HCT116 (cell line): ENCODE results near the gene SPTBN1. TPM values are rescaled to one million over a fixed set of nuclear protein-coding genes. Genes with fewer than 3 reads are reported as not detected.

ENCODE experiments used
- ATAC-seq: fragments of 200-7000 bp; cut with Tn5 transposase; 2 replicates; pipeline ENCODE4 v1.9.1; 2020; ENCODE audit warnings: mild to moderate bottlenecking, moderate library complexity
- BruUV-seq: library from RNA; stranded (reverse); fragments of 400-500 nt; replicated peaks from 2 replicates; lab custom pipeline; 2021; lab: Mats Ljungman, UMichigan
- CTCF ChIA-PET: fragments of 300-600 bp; sonication (Branson Sonifier 250); formaldehyde crosslinking; loops from one replicate; lab custom pipeline; 2021; ENCODE audit warnings: antibody characterized with exemption; lab: Charles Lee
- POLR2A ChIA-PET: fragments of 300-600, 350-600 bp; sonication (Branson Sonifier 250); formaldehyde crosslinking; loops from one replicate; lab custom pipeline; 2021; ENCODE audit warnings: antibody characterized with exemption; lab: Charles Lee
- RAD21 ChIA-PET, 2 experiments: fragments of 300-600 bp; sonication (Branson Sonifier 250); formaldehyde crosslinking; loops; one replicate each; lab custom pipeline; 2023; ENCODE audit warnings: low total read pairs in 2 of 2; ENCODE audit not compliant: uncharacterized antibody in 2 of 2, unreplicated experiment in 2 of 2, low non-redundant PET in 1 of 2; lab: Charles Lee
- DNase-seq: peaks from one replicate; pipeline ENCODE4 v3.0.0-alpha.2; 2010; ENCODE audit warnings: low read depth, low spot score
- H2AFZ ChIP-seq: fragments of 200-600 bp; shearing (Covaris generic), sonication (generic); 2 replicates; pipeline ENCODE4 v1.6.1; 2017; ENCODE audit warnings: low read depth, mixed run types, mixed read lengths, antibody characterized with exemption, low read length; ENCODE audit not compliant: poor library complexity, severe bottlenecking
- H3K27ac ChIP-seq: 2 replicates; pipeline ENCODE4 v1.5.1; 2012; ENCODE audit warnings: low read depth, low read length
- H3K27me3 ChIP-seq: fragments of 200-600 bp; sonication (generic); 2 replicates; pipeline ENCODE4 v1.6.1; 2016; ENCODE audit warnings: mixed run types, low read length, mixed read lengths; ENCODE audit not compliant: insufficient read depth
- H3K36me3 ChIP-seq, 2 experiments: fragments of 200-500 bp in 1 of 2; fragments of 200-600 bp in 1 of 2; sonication (Bioruptor generic) in 1 of 2; sonication (generic) in 1 of 2; 2 replicates each; pipeline versions ENCODE4 v1.5.1 to v1.6.1; 2014 to 2016; ENCODE audit warnings: low read length in 2 of 2, inconsistent platforms in 1 of 2, mixed read lengths in 1 of 2, mixed run types in 1 of 2; ENCODE audit not compliant: insufficient read depth in 2 of 2, control insufficient read depth in 1 of 2
- H3K4me1 ChIP-seq, 2 experiments: fragments of 200-600 bp in 1 of 2; sonication (generic) in 1 of 2; 2 replicates each; pipeline versions ENCODE4 v1.5.1 to v1.6.1; 2012 to 2017; ENCODE audit warnings: low read length in 2 of 2, inconsistent platforms in 1 of 2, mild to moderate bottlenecking in 1 of 2, mixed read lengths in 1 of 2, mixed run types in 1 of 2, moderate library complexity in 1 of 2; ENCODE audit not compliant: insufficient read depth in 2 of 2, control insufficient read depth in 1 of 2
- H3K4me2 ChIP-seq: fragments of 200-600 bp; sonication (generic); 2 replicates; pipeline ENCODE4 v1.6.1; 2017; ENCODE audit warnings: mixed run types, low read length, mixed read lengths
- H3K4me3 ChIP-seq, 2 experiments: fragments of 200-600 bp in 1 of 2; sonication (generic) in 1 of 2; replicated peaks in 1 of 2; 2 replicates each; pipeline ENCODE4 v1.5.1; 2011 to 2016; ENCODE audit warnings: low read length in 2 of 2, control low read depth in 1 of 2, low read depth in 1 of 2, mild to moderate bottlenecking in 1 of 2, mixed read lengths in 1 of 2, mixed run types in 1 of 2
- H3K79me2 ChIP-seq: fragments of 200-600 bp; sonication (generic); 2 replicates; pipeline ENCODE4 v1.6.1; 2017; ENCODE audit warnings: mild to moderate bottlenecking, mixed run types, low read length, moderate library complexity, mixed read lengths; ENCODE audit not compliant: insufficient read depth
- H3K9ac ChIP-seq: fragments of 200-600 bp; sonication (generic); 2 replicates; pipeline ENCODE4 v1.6.1; 2016; ENCODE audit warnings: low read length, mixed read lengths
- H3K9me2 ChIP-seq: fragments of 200-600 bp; sonication (generic), shearing (Covaris generic); 2 replicates; pipeline ENCODE4 v1.6.1; 2017; ENCODE audit warnings: mixed run types, mild to moderate bottlenecking, moderate library complexity; ENCODE audit not compliant: insufficient read depth
- H3K9me3 ChIP-seq, 2 experiments: fragments of 200-500 bp in 1 of 2; fragments of 200-600 bp in 1 of 2; sonication (Bioruptor generic) in 1 of 2; sonication (generic) in 1 of 2; 2 replicates each; pipeline ENCODE4 v1.6.1; 2014 to 2017; ENCODE audit warnings: low read length in 2 of 2, mixed read lengths in 2 of 2, inconsistent platforms in 1 of 2, low read depth in 1 of 2, mild to moderate bottlenecking in 1 of 2, mixed run types in 1 of 2, moderate library complexity in 1 of 2; ENCODE audit not compliant: control insufficient read depth in 1 of 2, insufficient read depth in 1 of 2
- H4K20me1 ChIP-seq: fragments of 200-600 bp; sonication (generic), shearing (Covaris generic); 2 replicates; pipeline ENCODE4 v1.6.1; 2017; ENCODE audit warnings: mixed run types, mild to moderate bottlenecking, moderate library complexity; ENCODE audit not compliant: insufficient read depth
- ATF3 ChIP-seq: IDR thresholded peaks from 2 replicates; pipeline ENCODE4 v1.6.1; 2012
- CEBPB ChIP-seq: IDR thresholded peaks from 2 replicates; pipeline ENCODE4 v1.6.1; 2012; ENCODE audit warnings: low read depth
- CTCF ChIP-seq, 3 experiments: fragments of 200-600 bp in 1 of 3; sonication (generic) in 1 of 3; IDR thresholded peaks in 2 of 3; conservative IDR thresholded peaks in 1 of 3; 2 replicates each; pipeline ENCODE4 v1.5.1; 2012 to 2017; ENCODE audit warnings: low read depth in 2 of 3, low read length in 2 of 3, antibody characterized with exemption in 1 of 3, borderline replicate concordance in 1 of 3, control low read depth in 1 of 3, mild to moderate bottlenecking in 1 of 3, mixed read lengths in 1 of 3, mixed run types in 1 of 3, moderate library complexity in 1 of 3; ENCODE audit not compliant: insufficient read depth in 1 of 3
- ELF1 ChIP-seq: IDR thresholded peaks from 2 replicates; pipeline ENCODE4 v1.6.1; 2012; ENCODE audit warnings: low read depth, borderline replicate concordance
- EZH2 ChIP-seq: fragments of 200-600 bp; sonication (generic); IDR thresholded peaks from 2 replicates; pipeline ENCODE4 v1.6.1; 2017; ENCODE audit warnings: antibody characterized with exemption, mixed run types
- FOSL1 ChIP-seq: IDR thresholded peaks from 2 replicates; pipeline ENCODE4 v1.6.1; 2012; ENCODE audit warnings: low read depth
- POLR2A ChIP-seq: IDR thresholded peaks from 2 replicates; pipeline ENCODE4 v1.7.0; 2011; ENCODE audit warnings: borderline replicate concordance; ENCODE audit not compliant: insufficient read depth, insufficient read length; ENCODE audit errors: extremely low read depth
- POLR2AphosphoS5 ChIP-seq: IDR thresholded peaks from 2 replicates; pipeline ENCODE4 v1.6.1; 2011; ENCODE audit warnings: mild to moderate bottlenecking, low read depth, low read length, moderate library complexity
- RAD21 ChIP-seq: IDR thresholded peaks from 2 replicates; pipeline ENCODE4 v1.6.1; 2012; ENCODE audit warnings: low read depth, mild to moderate bottlenecking
- REST ChIP-seq: IDR thresholded peaks from 2 replicates; pipeline ENCODE4 v1.6.1; 2012; ENCODE audit warnings: low read depth
- SP1 ChIP-seq: IDR thresholded peaks from 2 replicates; pipeline ENCODE4 v1.6.1; 2012; ENCODE audit warnings: low read depth
- SRF ChIP-seq: IDR thresholded peaks from 2 replicates; pipeline ENCODE4 v1.6.1; 2012; ENCODE audit warnings: low read depth
- TCF7L2 ChIP-seq: IDR thresholded peaks from 2 replicates; pipeline ENCODE4 v1.7.0; 2011; ENCODE audit warnings: borderline replicate concordance, inconsistent platforms; ENCODE audit not compliant: insufficient read depth, insufficient read length; ENCODE audit errors: extremely low read depth
- YY1 ChIP-seq: IDR thresholded peaks from 2 replicates; pipeline ENCODE4 v1.6.1; 2011; ENCODE audit warnings: low read length, low read depth, moderate library complexity, mild to moderate bottlenecking; ENCODE audit not compliant: insufficient replicate concordance; ENCODE audit errors: extremely low read depth
- ZBTB33 ChIP-seq: IDR thresholded peaks from 2 replicates; pipeline ENCODE4 v1.6.1; 2011; ENCODE audit warnings: mild to moderate bottlenecking, low read length, moderate library complexity; ENCODE audit not compliant: insufficient replicate concordance; ENCODE audit errors: extremely low read depth
- ZFX ChIP-seq: fragments of 450-650 bp; IDR thresholded peaks from 2 replicates; pipeline ENCODE4 v1.6.1; 2017
- ZNF274 ChIP-seq: fragments of 200-500 bp; sonication (Bioruptor generic); IDR thresholded peaks from 2 replicates; pipeline ENCODE4 v1.6.1; 2014; ENCODE audit warnings: mild to moderate bottlenecking, low read depth, low read length, inconsistent platforms
- intact Hi-C: fragments of 100-400 bp; cut with micrococcal nuclease; formaldehyde crosslinking; loops from 2 replicates; pipeline ENCODE4 v1.10.0; 2022
- total RNA-seq: library from RNA; stranded (reverse); gene quantifications from one replicate; pipeline ENCODE4 v1.2.1, GENCODE V29; 2021; ENCODE audit not compliant: unreplicated experiment

Gene SPTBN1
- total RNA-seq, 1 experiment from 2014 or later: 84.4 TPM

- no TSS peak for BruUV-seq
- Histone ChIP-seq H3K4me1 (no peaks in the 10 kb centered on the region), H3K27me3 (no peaks in the 10 kb centered on the region), H3K4me2 (no peak overlapping the region), H3K9me2 (no peaks in the 10 kb centered on the region), H3K4me3 (no peak overlapping the region), H4K20me1 (no peaks in the 10 kb centered on the region), H3K36me3 (no peaks in the 10 kb centered on the region), H3K9me3 (no peaks in the 10 kb centered on the region), H3K27ac (no peak overlapping the region), H3K79me2 (no peaks in the 10 kb centered on the region), H3K9ac (no peak overlapping the region), H2AFZ (no peak overlapping the region)
- ChIA-PET RAD21 (no interaction called here), CTCF (no interaction called here), POLR2A (no interaction called here)
- DNase-seq (no peak), ATAC-seq (no peak)
- intact Hi-C loops: no loop called here
- TF ChIP-seq SP1 (no peak), TCF7L2 (no peak), EZH2 (no peak), POLR2A (no peak), ZBTB33 (no peak), RAD21 (no peak), YY1 (no peak), CTCF (IDR thresholded peaks at IDR 0.05 in 2 of 3, conservative IDR thresholded peaks at IDR 0.05 in 1 of 3; ENCODE audit: borderline replicate concordance in 1 of 3, insufficient read depth in 1 of 3, low read depth in 2 of 3, low read length in 2 of 3) (no peak), CEBPB (no peak), ZNF274 (no peak), ELF1 (no peak), FOSL1 (no peak), POLR2AphosphoS5 (no peak), ATF3 (no peak), REST (no peak), SRF (no peak), ZFX (no peak)
Observed at GRCh38 chr2:54434229-54434628, 21.9 kb upstream of the SPTBN1 start.
